Measurements from ENCODE around the gene LYRM4. TPM values are rescaled to one million over a fixed set of nuclear protein-coding genes. Genes with fewer than 3 reads are reported as not detected.

Gene LYRM4
- total and polyA plus RNA-seq, 9 of the 15 experiments (the other 6 are each of a cell fraction or from before 2014, with no cell fraction given), result 24.2 to 69.4 (median 41.8) TPM

- 0 out of 2 replicates have a peak, but pooled peaks have one; percentile 33 for TF ChIP-seq STAT6 (CRISPR knock-in tag; IDR thresholded peaks at IDR 0.05)
- TF ChIP-seq ZNF830 (CRISPR knock-in tag; IDR thresholded peaks at IDR 0.05), result no peak
- TF ChIP-seq NELFE (IDR thresholded peaks at IDR 0.05; ENCODE audit: insufficient read depth, insufficient read length), result no peak
- 0 out of 2 replicates have a peak, but pooled peaks have one; percentile 38 for TF ChIP-seq ZNF232 (CRISPR knock-in tag; IDR thresholded peaks at IDR 0.05)
- TF ChIP-seq XRCC5 (IDR thresholded peaks at IDR 0.05; ENCODE audit: low read depth, low read length), result peak; percentile 2; the same call in 1 of the 2 replicates
- no peak for TF ChIP-seq ZBTB1 (CRISPR knock-in tag; IDR thresholded peaks at IDR 0.05; ENCODE audit: borderline replicate concordance, low read depth)
- TF ChIP-seq, protein P1, sequence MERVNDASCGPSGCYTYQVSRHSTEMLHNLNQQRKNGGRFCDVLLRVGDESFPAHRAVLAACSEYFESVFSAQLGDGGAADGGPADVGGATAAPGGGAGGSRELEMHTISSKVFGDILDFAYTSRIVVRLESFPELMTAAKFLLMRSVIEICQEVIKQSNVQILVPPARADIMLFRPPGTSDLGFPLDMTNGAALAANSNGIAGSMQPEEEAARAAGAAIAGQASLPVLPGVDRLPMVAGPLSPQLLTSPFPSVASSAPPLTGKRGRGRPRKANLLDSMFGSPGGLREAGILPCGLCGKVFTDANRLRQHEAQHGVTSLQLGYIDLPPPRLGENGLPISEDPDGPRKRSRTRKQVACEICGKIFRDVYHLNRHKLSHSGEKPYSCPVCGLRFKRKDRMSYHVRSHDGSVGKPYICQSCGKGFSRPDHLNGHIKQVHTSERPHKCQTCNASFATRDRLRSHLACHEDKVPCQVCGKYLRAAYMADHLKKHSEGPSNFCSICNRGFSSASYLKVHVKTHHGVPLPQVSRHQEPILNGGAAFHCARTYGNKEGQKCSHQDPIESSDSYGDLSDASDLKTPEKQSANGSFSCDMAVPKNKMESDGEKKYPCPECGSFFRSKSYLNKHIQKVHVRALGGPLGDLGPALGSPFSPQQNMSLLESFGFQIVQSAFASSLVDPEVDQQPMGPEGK (CRISPR knock-in tag; IDR thresholded peaks at IDR 0.05; ENCODE audit: borderline replicate concordance), result no peak
- TF ChIP-seq ARID2 (IDR thresholded peaks at IDR 0.05), result no peak
- no peak for TF ChIP-seq FIP1L1 (IDR thresholded peaks at IDR 0.05; ENCODE audit: low read depth, low read length, poor library complexity, severe bottlenecking)
- TF ChIP-seq ZNF644 (tag; IDR thresholded peaks at IDR 0.05; ENCODE audit: low read depth), result no peak
- TF ChIP-seq MAFK (IDR thresholded peaks at IDR 0.05; ENCODE audit: low read length), result no peak
- TF ChIP-seq, protein P2, sequence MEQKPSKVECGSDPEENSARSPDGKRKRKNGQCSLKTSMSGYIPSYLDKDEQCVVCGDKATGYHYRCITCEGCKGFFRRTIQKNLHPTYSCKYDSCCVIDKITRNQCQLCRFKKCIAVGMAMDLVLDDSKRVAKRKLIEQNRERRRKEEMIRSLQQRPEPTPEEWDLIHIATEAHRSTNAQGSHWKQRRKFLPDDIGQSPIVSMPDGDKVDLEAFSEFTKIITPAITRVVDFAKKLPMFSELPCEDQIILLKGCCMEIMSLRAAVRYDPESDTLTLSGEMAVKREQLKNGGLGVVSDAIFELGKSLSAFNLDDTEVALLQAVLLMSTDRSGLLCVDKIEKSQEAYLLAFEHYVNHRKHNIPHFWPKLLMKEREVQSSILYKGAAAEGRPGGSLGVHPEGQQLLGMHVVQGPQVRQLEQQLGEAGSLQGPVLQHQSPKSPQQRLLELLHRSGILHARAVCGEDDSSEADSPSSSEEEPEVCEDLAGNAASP (IDR thresholded peaks at IDR 0.05), result no peak
- no peak for TF ChIP-seq RHOXF2B (CRISPR knock-in tag; conservative IDR thresholded peaks at IDR 0.05)
- TF ChIP-seq NFYB (IDR thresholded peaks at IDR 0.05; ENCODE audit: extremely low read depth, insufficient read length), result no peak
- TF ChIP-seq NFE2L1 (tag; IDR thresholded peaks at IDR 0.05; ENCODE audit: borderline replicate concordance, low read depth), result no peak
- no peak for TF ChIP-seq SREBF2 (CRISPR knock-in tag; IDR thresholded peaks at IDR 0.05)
- TF ChIP-seq ILK (tag; IDR thresholded peaks at IDR 0.05; ENCODE audit: borderline replicate concordance, low read depth), result no peak
- 0 out of 2 replicates have a peak, but pooled peaks have one; percentile 25 for TF ChIP-seq ZEB2 (IDR thresholded peaks at IDR 0.05)
- TF ChIP-seq, protein P3, sequence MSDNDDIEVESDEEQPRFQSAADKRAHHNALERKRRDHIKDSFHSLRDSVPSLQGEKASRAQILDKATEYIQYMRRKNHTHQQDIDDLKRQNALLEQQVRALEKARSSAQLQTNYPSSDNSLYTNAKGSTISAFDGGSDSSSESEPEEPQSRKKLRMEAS (CRISPR knock-in tag; IDR thresholded peaks at IDR 0.05), result 0 out of 2 replicates have a peak, but pooled peaks have one; percentile 3
Observed at GRCh38 chr6:5261545-5262109, 877 bp upstream of the LYRM4 start (continued).

Measured in K562 (cell line).